H1 (cell line): ENCODE data around the gene NOL4L. TPM values are rescaled to one million over a fixed set of nuclear protein-coding genes. Genes with fewer than 3 reads are reported as not detected.

ENCODE experiments used
- CTCF ChIA-PET: fragments of 300-600 bp; sonication (Branson Sonifier 250); formaldehyde crosslinking; loops from one replicate; lab custom pipeline; 2021; ENCODE audit not compliant: partially characterized antibody; lab: Charles Lee
- POLR2A ChIA-PET: fragments of 300-600 bp; sonication (Branson Sonifier 250); formaldehyde crosslinking; loops from one replicate; lab custom pipeline; 2021; ENCODE audit warnings: inconsistent platforms; ENCODE audit not compliant: partially characterized antibody; lab: Charles Lee
- DNase-seq, 2 experiments: peaks; one replicate each; pipeline versions ENCODE4 v3.0.0 to v3.0.0-alpha.2; 2010 to 2022; ENCODE audit warnings: low spot score in 2 of 2, low read depth in 1 of 2, mixed read lengths in 1 of 2
- FAIRE-seq: peaks from 2 replicates; lab custom pipeline; 2011; peaks lifted over from hg19 to GRCh38; lab: Jason Lieb, UNC
- H2AFZ ChIP-seq: 2 replicates; pipeline ENCODE4 v1.8.1; 2012; ENCODE audit warnings: low read length, inconsistent platforms
- H2AK5ac ChIP-seq: 2 replicates; pipeline ENCODE4 v1.6.1; 2013; ENCODE audit warnings: low read depth, low read length
- H2BK120ac ChIP-seq: replicated peaks from 2 replicates; pipeline ENCODE3; 2013; ENCODE audit warnings: low read depth, low read length, inconsistent platforms
- H2BK12ac ChIP-seq: 2 replicates; pipeline ENCODE4 v1.6.1; 2013; ENCODE audit warnings: low read depth, low read length
- H2BK15ac ChIP-seq: 2 replicates; pipeline ENCODE4 v1.6.1; 2013; ENCODE audit warnings: low read length
- H2BK20ac ChIP-seq: 2 replicates; pipeline ENCODE4 v1.6.1; 2013; ENCODE audit warnings: low read length
- H2BK5ac ChIP-seq: 2 replicates; pipeline ENCODE4 v1.6.1; 2013; ENCODE audit warnings: low read depth, low read length
- H3K14ac ChIP-seq: 2 replicates; pipeline ENCODE4 v1.6.1; 2013; ENCODE audit warnings: inconsistent platforms; ENCODE audit not compliant: insufficient read length
- H3K18ac ChIP-seq: 2 replicates; pipeline ENCODE4 v1.6.1; 2013; ENCODE audit warnings: low read length; ENCODE audit errors: extremely low read depth
- H3K23ac ChIP-seq: 2 replicates; pipeline ENCODE4 v1.6.1; 2013; ENCODE audit warnings: inconsistent platforms; ENCODE audit not compliant: insufficient read length
- H3K23me2 ChIP-seq: 2 replicates; pipeline ENCODE4 v1.6.1; 2013; ENCODE audit warnings: low read depth, low read length
- H3K27ac ChIP-seq: 2 replicates; pipeline ENCODE4 v1.6.1; 2011; ENCODE audit warnings: low read depth, low read length, inconsistent platforms
- H3K27me3 ChIP-seq, 4 experiments: replicated peaks in 1 of 4; 1 replicate in 1 of 4; 2 replicates in 3 of 4; pipeline versions ENCODE4 v1.6.1 to v1.8.1; 2011 to 2013; ENCODE audit warnings: low read length in 3 of 4, mild to moderate bottlenecking in 3 of 4, inconsistent platforms in 2 of 4, mixed read lengths in 2 of 4, moderate library complexity in 1 of 4; ENCODE audit not compliant: control insufficient read depth in 3 of 4, insufficient read depth in 3 of 4; ENCODE audit errors: extremely low read depth in 1 of 4
- H3K36me3 ChIP-seq, 4 experiments: 2 replicates each; pipeline versions ENCODE4 v1.6.1 to v1.8.1; 2011 to 2013; ENCODE audit warnings: mild to moderate bottlenecking in 4 of 4, low read length in 3 of 4, moderate library complexity in 2 of 4, control low read depth in 1 of 4, inconsistent platforms in 1 of 4; ENCODE audit not compliant: insufficient read depth in 4 of 4, control insufficient read depth in 2 of 4
- H3K4ac ChIP-seq: replicated peaks from 2 replicates; pipeline ENCODE3; 2013; ENCODE audit warnings: low read length, low read depth, mixed read lengths, inconsistent platforms; ENCODE audit not compliant: insufficient read length
- H3K4me1 ChIP-seq, 4 experiments: replicated peaks in 1 of 4; 1 replicate in 1 of 4; 2 replicates in 3 of 4; pipeline versions ENCODE4 v1.6.1 to v1.8.1; 2011 to 2013; ENCODE audit warnings: low read length in 3 of 4, inconsistent platforms in 2 of 4, mixed read lengths in 1 of 4; ENCODE audit not compliant: insufficient read depth in 4 of 4, control insufficient read depth in 3 of 4
- H3K4me2 ChIP-seq, 2 experiments: 2 replicates each; pipeline versions ENCODE4 v1.6.1 to v1.8.1; 2011 to 2013; ENCODE audit warnings: low read depth in 2 of 2, low read length in 2 of 2, control low read depth in 1 of 2, inconsistent platforms in 1 of 2, mild to moderate bottlenecking in 1 of 2; ENCODE audit not compliant: insufficient read depth in 1 of 2
- H3K4me3 ChIP-seq, 4 experiments: fragments of 200-600, 300-600 bp in 1 of 4; sonication (generic), shearing (Covaris generic), sonication (Bioruptor Twin) in 1 of 4; 2 replicates each; pipeline versions ENCODE4 v1.5.1 to v1.8.1; 2011 to 2016; ENCODE audit warnings: low read length in 4 of 4, low read depth in 3 of 4, control low read depth in 2 of 4, inconsistent platforms in 2 of 4, mild to moderate bottlenecking in 2 of 4, mixed read lengths in 1 of 4, moderate library complexity in 1 of 4; ENCODE audit not compliant: insufficient read depth in 2 of 4; ENCODE audit errors: extremely low read depth in 1 of 4
- H3K56ac ChIP-seq: replicated peaks from 2 replicates; pipeline ENCODE3; 2013; ENCODE audit warnings: low read depth, mild to moderate bottlenecking, mixed read lengths, low read length, inconsistent platforms; ENCODE audit not compliant: insufficient read length
- H3K79me1 ChIP-seq: 2 replicates; pipeline ENCODE4 v1.6.1; 2013; ENCODE audit warnings: low read depth, low read length, control low read depth
- H3K79me2 ChIP-seq, 2 experiments: 2 replicates each; pipeline versions ENCODE4 v1.6.1 to v1.8.1; 2012 to 2013; ENCODE audit warnings: low read length in 2 of 2, mild to moderate bottlenecking in 2 of 2, inconsistent platforms in 1 of 2; ENCODE audit not compliant: insufficient read depth in 2 of 2, control insufficient read depth in 1 of 2
- H3K9ac ChIP-seq, 4 experiments: replicated peaks in 1 of 4; 1 replicate in 1 of 4; 2 replicates in 3 of 4; pipeline versions ENCODE4 v1.6.1 to v1.8.1; 2011 to 2013; ENCODE audit warnings: low read depth in 3 of 4, low read length in 3 of 4, control low read depth in 2 of 4, mild to moderate bottlenecking in 2 of 4, moderate library complexity in 2 of 4, inconsistent platforms in 1 of 4; ENCODE audit errors: extremely low read depth in 1 of 4
- H3K9me3 ChIP-seq, 2 experiments: 2 replicates each; pipeline versions ENCODE4 v1.6.1 to v1.8.1; 2012 to 2013; ENCODE audit warnings: mild to moderate bottlenecking in 2 of 2, moderate library complexity in 2 of 2, control low read depth in 1 of 2, inconsistent platforms in 1 of 2, low read depth in 1 of 2, low read length in 1 of 2, mixed read lengths in 1 of 2; ENCODE audit not compliant: insufficient read depth in 2 of 2
- H4K20me1 ChIP-seq, 2 experiments: replicated peaks in 1 of 2; 2 replicates each; pipeline versions ENCODE3 to v1.8.1; 2011 to 2013; ENCODE audit warnings: inconsistent platforms in 2 of 2, low read length in 2 of 2, mild to moderate bottlenecking in 1 of 2; ENCODE audit not compliant: insufficient read depth in 2 of 2, control insufficient read depth in 1 of 2
- H4K5ac ChIP-seq: 2 replicates; pipeline ENCODE4 v1.6.1; 2013; ENCODE audit warnings: low read length, low read depth, mixed read lengths, inconsistent platforms; ENCODE audit not compliant: insufficient read length
- H4K8ac ChIP-seq: 2 replicates; pipeline ENCODE4 v1.8.0; 2013; ENCODE audit warnings: mild to moderate bottlenecking, moderate library complexity, low read length, inconsistent platforms; ENCODE audit not compliant: insufficient read depth; ENCODE audit errors: extremely low read depth
- H4K91ac ChIP-seq: replicated peaks from 2 replicates; pipeline ENCODE3; 2013; ENCODE audit warnings: low read length, mixed read lengths, inconsistent platforms; ENCODE audit not compliant: insufficient read length
- HDAC2 ChIP-seq, 2 experiments: fragments of 300-600 bp in 1 of 2; sonication (generic) in 1 of 2; IDR thresholded peaks; 2 replicates each; pipeline ENCODE4 v1.6.1; 2011 to 2012; ENCODE audit warnings: low read depth in 2 of 2, low read length in 2 of 2, mild to moderate bottlenecking in 2 of 2, moderate library complexity in 2 of 2, borderline replicate concordance in 1 of 2, inconsistent platforms in 1 of 2
- HDAC6 ChIP-seq: IDR thresholded peaks from one replicate; pipeline ENCODE4 v1.7.1; 2012; ENCODE audit warnings: low read depth, mild to moderate bottlenecking, inconsistent platforms, low read length, moderate library complexity
- JUN ChIP-seq: IDR thresholded peaks from 2 replicates; pipeline ENCODE4 v1.6.1; 2011; ENCODE audit warnings: low read depth, mild to moderate bottlenecking, improper control_type of control experiment, low read length
- JUND ChIP-seq: IDR thresholded peaks from 2 replicates; pipeline ENCODE4 v1.6.1; 2011; ENCODE audit warnings: mild to moderate bottlenecking, improper control_type of control experiment, low read length
- NANOG ChIP-seq: IDR thresholded peaks from 2 replicates; pipeline ENCODE4 v1.6.1; 2011; ENCODE audit warnings: low read length, low read depth, mild to moderate bottlenecking, inconsistent platforms; ENCODE audit not compliant: insufficient read depth, poor library complexity, severe bottlenecking
- PHF8 ChIP-seq: fragments of 200-600 bp; sonication (generic); conservative IDR thresholded peaks from 2 replicates; pipeline ENCODE4 v1.7.1; 2012; ENCODE audit warnings: low read depth, mild to moderate bottlenecking, inconsistent platforms, low read length, moderate library complexity
- RBBP5 ChIP-seq: IDR thresholded peaks from 2 replicates; pipeline ENCODE4 v1.7.1; 2012; ENCODE audit warnings: low read depth, mild to moderate bottlenecking, inconsistent platforms, low read length, moderate library complexity, borderline replicate concordance
- RFX5 ChIP-seq: IDR thresholded peaks from 2 replicates; pipeline ENCODE4 v1.6.1; 2011; ENCODE audit warnings: low read depth, low read length, improper control_type of control experiment, borderline replicate concordance
- TAF1 ChIP-seq: IDR thresholded peaks from 2 replicates; pipeline ENCODE4 v1.6.1; 2011; ENCODE audit warnings: mild to moderate bottlenecking, low read depth, low read length
- ZNF274 ChIP-seq: IDR thresholded peaks from 2 replicates; pipeline ENCODE4 v1.7.0; 2012; ENCODE audit warnings: low read length, borderline replicate concordance; ENCODE audit errors: extremely low read depth
- WGBS, 2 experiments: shearing (Covaris generic) in 1 of 2; methylation state at CpG; one replicate each; pipeline versions ENCODE4 v1.1.6 to v1.1.7; 2013 to 2015; ENCODE audit warnings: low lambda C conversion rate in 2 of 2, mixed read lengths in 2 of 2, inconsistent platforms in 1 of 2, low coverage in 1 of 2, missing lambda C conversion rate in 1 of 2; ENCODE audit not compliant: insufficient replicate concordance in 2 of 2, insufficient coverage in 1 of 2, insufficient read length in 1 of 2; ENCODE audit errors: extremely low coverage in 1 of 2, missing lambda C conversion rate in 1 of 2; 5-methylcytosine and 5-hydroxymethylcytosine counted together
- polyA plus RNA-seq, 7 experiments: library from polyadenylated mRNA; depleted of rRNA in 3 of 7; stranded (reverse) in 5 of 7; unstranded in 2 of 7; fragments of >200 nt in 5 of 7; fragments of 200-250 nt in 2 of 7; gene quantifications; 1 replicate in 5 of 7; 2 replicates in 1 of 7; 4 replicates in 1 of 7; pipeline versions ENCODE4 v1.2.1 to v1.2.3, GENCODE V29; 2011 to 2013; ENCODE audit warnings: missing spikeins in 2 of 7, mixed read lengths in 2 of 7
- total RNA-seq: library from RNA; stranded (reverse); fragmentation: NEBNext Ultra II Directional; extraction: Animal tissue kit (Norgen Biotek cat#: 25700); gene quantifications from 2 replicates; pipeline ENCODE4 v1.2.1, GENCODE V29; 2021
- TF ChIP-seq, protein P1 (sequence below): IDR thresholded peaks from 2 replicates; pipeline ENCODE4 v1.6.1; 2012; ENCODE audit warnings: inconsistent platforms

Gene NOL4L
- total and polyA plus RNA-seq, 2 of the 8 experiments (the other 6 are each of a cell fraction or from before 2014, with no cell fraction given): 15.3 to 23.7 TPM

GRCh38 chr20:32546918-32547752 lies 38.0 kb downstream of the NOL4L start:
- ChIA-PET CTCF (interaction anchor here (1.1 to 2.2 kb wide), 5 partner anchors 23 to 97 kb away, joined by 3 to 6 read pairs (median 3); no protein-coding TSS in a partner anchor), POLR2A (interaction anchor here (0.8 kb wide), 1 partner anchor 9 kb away, joined by 3 read pairs; no protein-coding TSS in a partner anchor)
- DNase-seq: no peak
- 92% methylated on average over 4 of the region's 4 CpGs; no CpG with 5 or more reads in 1 of the 2 experiments for WGBS, 2 experiments
- Histone ChIP-seq H2BK5ac (no peak overlapping the region), H3K4ac (no peak overlapping the region), H3K27ac (no peak overlapping the region), H3K27me3 (no peaks in the 10 kb centered on the region), H2BK20ac (no peak overlapping the region), H3K4me2 (no peak overlapping the region), H3K23me2 (no peaks in the 10 kb centered on the region), H4K5ac (no peak overlapping the region), H3K79me2 (no peaks in the 10 kb centered on the region), H2BK15ac (no peak overlapping the region), H3K4me1 (no peaks in the 10 kb centered on the region), H3K9ac (no peak overlapping the region), H3K56ac (no peak overlapping the region), H2AFZ (no peak overlapping the region), H2AK5ac (no peak overlapping the region), H3K36me3 (no peaks in the 10 kb centered on the region), H3K79me1 (no peaks in the 10 kb centered on the region; the same call in 1 of the 2 replicates), H4K8ac (no peak overlapping the region), H3K14ac (no peak overlapping the region), H3K4me3 (no peak overlapping the region), H3K23ac (no peak overlapping the region), H2BK120ac (no peak overlapping the region), H2BK12ac (no peak overlapping the region), H3K18ac (no peak overlapping the region), H4K91ac (no peak overlapping the region), H3K9me3 (no peaks in the 10 kb centered on the region), H4K20me1 (no peaks in the 10 kb centered on the region)
- no peak for FAIRE-seq
- no peak for TF ChIP-seq TAF1
- no peak for TF ChIP-seq HDAC6
- TF ChIP-seq, protein P1, sequence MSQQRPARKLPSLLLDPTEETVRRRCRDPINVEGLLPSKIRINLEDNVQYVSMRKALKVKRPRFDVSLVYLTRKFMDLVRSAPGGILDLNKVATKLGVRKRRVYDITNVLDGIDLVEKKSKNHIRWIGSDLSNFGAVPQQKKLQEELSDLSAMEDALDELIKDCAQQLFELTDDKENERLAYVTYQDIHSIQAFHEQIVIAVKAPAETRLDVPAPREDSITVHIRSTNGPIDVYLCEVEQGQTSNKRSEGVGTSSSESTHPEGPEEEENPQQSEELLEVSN: no peak
- TF ChIP-seq PHF8: no peak
- TF ChIP-seq ZNF274: no peak
- TF ChIP-seq JUN: no peak
- TF ChIP-seq JUND: no peak
- TF ChIP-seq RBBP5: no peak
- no peak for TF ChIP-seq HDAC2 (IDR thresholded peaks at IDR 0.05; ENCODE audit: borderline replicate concordance in 1 of 2, low read depth in 2 of 2, low read length in 2 of 2)
- no peak for TF ChIP-seq RFX5
- no peak for TF ChIP-seq NANOG
